Neural progenitor cell (in vitro differentiated cells): Measurements from ENCODE around the gene TACC3.

Experiments
- CTCF ChIP-seq: fragments of 200-600 bp; sonication (generic); IDR thresholded peaks from 2 replicates; pipeline ENCODE4 v1.5.1; 2017; ENCODE audit warnings: antibody characterized with exemption, mild to moderate bottlenecking
- EZH2 ChIP-seq: fragments of 200-600 bp; sonication (generic); IDR thresholded peaks from 2 replicates; pipeline ENCODE4 v1.6.1; 2017; ENCODE audit warnings: antibody characterized with exemption, mild to moderate bottlenecking, moderate library complexity
- EZH2phosphoT487 ChIP-seq: fragments of 200-600 bp; sonication (generic); IDR thresholded peaks from 2 replicates; pipeline ENCODE4 v1.6.1; 2017; ENCODE audit warnings: antibody characterized with exemption

GRCh38 chr4:1718095-1718850, 3.0 kb upstream of the TACC3 start:
- TF ChIP-seq CTCF (no peak), EZH2 (no peak), EZH2phosphoT487 (no peak)
